GM12801 (cell line): ENCODE measurements around the gene CDIP1.

Experiments
- CTCF ChIP-seq: IDR thresholded peaks from one replicate; pipeline ENCODE4 v1.5.1; 2011; ENCODE audit warnings: control low read depth; ENCODE audit not compliant: insufficient read length; ENCODE audit errors: extremely low read depth

CDIP1 gene

GRCh38 chr16:4529085-4530060, 9.2 kb downstream of the CDIP1 start:
- TF ChIP-seq CTCF: no peak

GRCh38 chr16:4525634-4526277, 12.8 kb downstream of the CDIP1 start:
- TF ChIP-seq CTCF: no peak

- no peak for TF ChIP-seq CTCF
Observed at GRCh38 chr16:4525069-4525468, 13.5 kb downstream of the CDIP1 start.

- TF ChIP-seq CTCF: no peak
Observed at GRCh38 chr16:4524571-4524970, 14.0 kb downstream of the CDIP1 start.

- no peak for TF ChIP-seq CTCF
Observed at GRCh38 chr16:4523686-4524085, 14.9 kb downstream of the CDIP1 start.

- no peak for TF ChIP-seq CTCF
Observed at GRCh38 chr16:4522051-4522581, 16.5 kb downstream of the CDIP1 start.

- TF ChIP-seq CTCF: no peak
Observed at GRCh38 chr16:4520913-4521312, 17.7 kb downstream of the CDIP1 start.
